GM20000 (cell line): ENCODE measurements around the gene INHBE.

Source experiments
- DNase-seq: peaks from one replicate; pipeline ENCODE4 v3.0.0; 2012; ENCODE audit warnings: low spot score
- TF ChIP-seq, protein P1 (sequence below): IDR thresholded peaks from 2 replicates; pipeline ENCODE4 v1.5.1; 2012; ENCODE audit warnings: mild to moderate bottlenecking, control low read depth; ENCODE audit errors: extremely low read depth, missing control alignments

INHBE gene

DNA sequence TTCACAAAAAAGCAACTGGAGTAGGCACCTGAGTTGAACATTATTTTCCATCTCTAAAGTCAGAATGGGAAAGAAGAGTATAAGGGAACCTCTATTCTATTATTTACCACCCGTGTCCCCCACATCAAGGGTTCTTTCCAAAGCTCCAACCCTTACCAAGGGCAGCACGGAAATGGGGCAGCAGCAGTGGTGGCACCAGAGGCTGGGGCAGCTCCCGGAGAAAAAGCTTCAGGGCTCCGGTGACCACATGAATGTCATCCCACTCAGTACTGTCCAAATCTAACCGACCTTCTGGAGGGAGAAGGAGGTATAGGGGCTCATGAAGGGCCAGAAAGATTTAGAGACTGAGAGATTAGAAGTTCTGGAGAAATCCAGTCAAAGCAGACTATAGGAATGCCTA, 18.8 kb downstream of the INHBE start:
- DNase-seq = no peak
- TF ChIP-seq, protein P1, sequence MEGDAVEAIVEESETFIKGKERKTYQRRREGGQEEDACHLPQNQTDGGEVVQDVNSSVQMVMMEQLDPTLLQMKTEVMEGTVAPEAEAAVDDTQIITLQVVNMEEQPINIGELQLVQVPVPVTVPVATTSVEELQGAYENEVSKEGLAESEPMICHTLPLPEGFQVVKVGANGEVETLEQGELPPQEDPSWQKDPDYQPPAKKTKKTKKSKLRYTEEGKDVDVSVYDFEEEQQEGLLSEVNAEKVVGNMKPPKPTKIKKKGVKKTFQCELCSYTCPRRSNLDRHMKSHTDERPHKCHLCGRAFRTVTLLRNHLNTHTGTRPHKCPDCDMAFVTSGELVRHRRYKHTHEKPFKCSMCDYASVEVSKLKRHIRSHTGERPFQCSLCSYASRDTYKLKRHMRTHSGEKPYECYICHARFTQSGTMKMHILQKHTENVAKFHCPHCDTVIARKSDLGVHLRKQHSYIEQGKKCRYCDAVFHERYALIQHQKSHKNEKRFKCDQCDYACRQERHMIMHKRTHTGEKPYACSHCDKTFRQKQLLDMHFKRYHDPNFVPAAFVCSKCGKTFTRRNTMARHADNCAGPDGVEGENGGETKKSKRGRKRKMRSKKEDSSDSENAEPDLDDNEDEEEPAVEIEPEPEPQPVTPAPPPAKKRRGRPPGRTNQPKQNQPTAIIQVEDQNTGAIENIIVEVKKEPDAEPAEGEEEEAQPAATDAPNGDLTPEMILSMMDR = no peak

DNA sequence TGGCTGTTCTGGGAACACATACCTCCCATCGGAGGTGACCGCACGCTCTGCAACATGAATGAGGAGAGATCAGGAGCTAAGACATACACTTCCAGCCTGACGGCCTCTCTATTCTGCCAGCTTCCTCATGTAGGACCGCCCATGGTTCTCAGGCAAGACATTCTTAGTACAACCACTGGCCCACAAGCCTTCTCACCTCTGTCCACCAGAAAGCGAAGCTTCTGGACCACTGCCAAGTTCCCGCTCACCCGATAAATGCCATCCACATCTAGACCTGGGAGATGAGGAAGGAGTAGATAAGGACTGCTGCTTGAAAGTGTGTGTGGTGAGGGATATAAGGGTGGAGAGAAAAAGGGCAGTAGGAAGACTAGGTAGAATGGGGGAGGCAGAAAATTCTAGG, 19.3 kb downstream of the INHBE start:
- TF ChIP-seq, protein P1 = no peak
- DNase-seq = no peak

DNA sequence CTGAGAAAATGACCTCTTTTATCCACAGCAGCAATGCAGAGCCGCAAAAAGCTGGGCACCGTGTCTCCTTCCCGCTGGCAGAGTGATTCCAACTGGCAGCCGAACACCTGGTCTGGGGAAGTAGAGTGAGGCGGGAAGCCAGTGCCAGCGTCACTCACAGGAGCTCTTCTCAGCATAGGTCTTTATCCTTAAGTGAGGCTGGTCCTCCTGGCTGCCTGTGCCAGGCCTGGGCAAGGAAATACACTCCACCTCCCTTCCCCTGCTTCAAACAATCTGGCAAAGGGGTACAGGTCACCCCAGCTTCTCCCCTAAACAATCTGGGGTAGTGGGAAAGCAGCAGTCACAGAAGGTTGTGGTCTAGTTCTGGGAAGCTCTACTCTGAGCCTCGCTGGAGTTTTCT, 19.8 kb downstream of the INHBE start:
- DNase-seq = no peak
- TF ChIP-seq, protein P1 = no peak

DNA sequence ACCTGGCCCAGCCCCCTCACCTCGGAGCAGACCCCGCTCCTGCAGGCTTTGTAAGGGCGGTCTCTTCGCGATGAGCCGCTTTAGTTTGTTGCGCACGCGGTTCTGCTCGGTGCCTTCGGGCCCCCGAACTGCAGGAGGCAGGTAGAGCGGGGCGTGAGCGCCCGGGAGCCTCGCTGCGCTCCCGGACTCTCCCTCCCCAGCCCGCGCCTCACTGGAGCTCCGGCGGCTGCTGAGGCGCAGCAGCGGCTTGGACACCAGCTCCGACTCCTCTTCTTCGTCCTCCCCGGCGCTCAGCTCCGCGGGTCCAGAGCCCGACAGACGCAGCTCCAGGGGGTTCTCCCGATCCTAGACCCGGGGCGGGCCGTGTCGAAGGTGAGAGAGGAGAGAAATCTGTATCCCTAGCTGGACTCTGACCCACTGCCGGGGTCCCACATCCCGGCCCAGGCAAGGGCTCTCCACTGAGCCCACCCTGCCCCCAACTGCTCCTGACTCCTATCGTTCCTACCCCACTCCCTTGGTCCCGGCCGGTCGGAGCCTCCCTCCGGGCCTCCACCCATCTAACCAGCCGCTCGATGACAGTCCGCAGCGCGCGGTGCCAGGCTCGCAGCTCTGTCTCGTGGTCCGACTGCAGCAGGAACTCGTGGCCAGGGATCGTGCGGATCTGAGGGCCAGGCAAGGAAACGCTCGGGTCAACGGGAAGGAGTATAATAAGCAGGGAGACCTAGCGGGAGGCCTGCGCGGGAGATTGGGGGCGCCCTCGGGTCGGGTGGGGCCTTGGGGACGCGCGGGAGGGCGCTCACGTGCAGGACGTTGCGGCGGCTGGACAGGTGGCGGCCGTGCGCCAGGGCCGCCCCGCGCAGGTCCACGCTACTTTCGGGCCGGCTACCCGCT, 20.4 kb downstream of the INHBE start:
- no peak for DNase-seq
- TF ChIP-seq, protein P1 = peak; percentile 4

DNA sequence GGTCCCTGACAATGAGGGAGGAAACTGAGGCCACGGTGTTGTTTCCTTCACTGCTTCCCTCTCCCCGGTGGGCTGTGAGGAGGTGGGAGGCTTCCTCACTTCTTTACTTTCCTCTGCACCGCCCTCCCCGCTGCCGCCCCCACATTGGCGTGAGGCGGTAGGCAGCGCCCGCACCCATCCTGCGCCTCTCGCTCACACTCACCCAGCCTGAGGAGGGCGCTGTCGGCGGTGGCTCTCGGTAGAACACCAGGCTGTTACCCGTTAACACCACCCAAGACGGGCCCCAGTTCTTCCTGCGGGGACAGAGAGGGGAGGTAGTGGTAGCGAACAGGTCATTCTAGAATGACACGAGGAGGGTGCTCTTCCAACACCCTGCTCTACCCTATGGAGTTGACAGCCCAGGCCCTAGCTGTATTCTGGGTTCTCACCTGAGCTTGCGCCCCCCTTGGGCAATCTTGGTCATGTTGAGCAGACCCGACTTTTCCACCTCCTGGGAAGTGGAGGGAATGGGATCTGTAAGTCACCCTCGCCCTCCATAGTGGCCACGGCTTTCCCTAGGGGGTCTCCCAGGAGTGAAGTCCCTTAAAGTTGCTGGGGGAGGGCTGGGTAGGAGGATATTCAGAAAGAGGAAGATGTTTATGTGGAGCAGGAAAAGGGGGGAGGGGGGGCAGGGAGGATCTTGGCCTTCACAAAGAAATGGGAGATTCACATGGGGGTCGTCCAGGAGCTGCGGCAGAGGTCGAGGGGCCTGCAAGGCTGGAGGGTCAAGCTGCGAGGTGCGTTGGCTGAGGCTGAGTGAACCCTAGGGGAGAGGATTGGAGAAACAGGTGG, 21.3 kb downstream of the INHBE start:
- TF ChIP-seq, protein P1 = peak; percentile 68
- peak; percentile 82 for DNase-seq

DNA sequence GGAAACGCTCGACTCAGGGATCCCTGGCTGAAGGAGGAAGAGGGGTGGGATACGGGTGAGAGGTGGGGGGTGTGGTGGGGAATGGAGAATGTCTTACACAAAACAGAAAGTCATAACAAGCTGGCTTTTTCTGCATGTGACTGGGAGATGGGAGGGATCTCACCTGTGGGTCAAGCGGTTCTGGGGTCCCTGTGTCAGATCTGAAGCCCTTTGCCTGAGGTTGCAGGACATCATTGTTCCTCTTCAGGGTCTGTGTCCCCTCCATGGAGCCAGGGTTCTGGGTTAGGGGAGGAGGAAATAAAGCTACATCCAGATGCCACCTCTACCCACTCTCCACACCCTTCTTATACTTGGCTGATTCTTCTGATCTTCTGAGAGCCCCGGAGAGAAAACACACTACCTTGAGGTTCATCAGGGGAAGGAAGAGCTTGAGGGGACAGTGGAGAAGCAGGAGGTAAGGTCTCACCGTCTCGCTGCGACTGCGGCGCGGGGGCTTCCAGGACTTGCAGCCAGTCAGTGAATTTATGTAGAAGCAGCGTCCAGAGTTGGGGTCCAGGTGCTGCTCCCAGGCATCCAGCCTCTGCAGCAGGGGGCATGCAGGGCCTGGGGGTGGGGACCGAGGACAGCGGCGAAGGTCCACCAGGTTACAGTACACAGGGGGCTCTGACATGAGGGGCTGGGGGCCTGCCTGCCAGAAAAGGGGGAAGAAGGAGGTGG, 22.0 kb downstream of the INHBE start:
- TF ChIP-seq, protein P1 = no peak
- DNase-seq = no peak
